Measurements from ENCODE around the gene NDUFV1. TPM values are rescaled to one million over a fixed set of nuclear protein-coding genes. Genes with fewer than 3 reads are reported as not detected.
A peak's percentile ranks its signal among the peaks of the same experiment; 100 is the strongest.

NDUFV1 gene
- total and polyA plus RNA-seq, 2 of the 4 experiments (the other 2 are of a cell fraction): 120 to 133 TPM

DNA sequence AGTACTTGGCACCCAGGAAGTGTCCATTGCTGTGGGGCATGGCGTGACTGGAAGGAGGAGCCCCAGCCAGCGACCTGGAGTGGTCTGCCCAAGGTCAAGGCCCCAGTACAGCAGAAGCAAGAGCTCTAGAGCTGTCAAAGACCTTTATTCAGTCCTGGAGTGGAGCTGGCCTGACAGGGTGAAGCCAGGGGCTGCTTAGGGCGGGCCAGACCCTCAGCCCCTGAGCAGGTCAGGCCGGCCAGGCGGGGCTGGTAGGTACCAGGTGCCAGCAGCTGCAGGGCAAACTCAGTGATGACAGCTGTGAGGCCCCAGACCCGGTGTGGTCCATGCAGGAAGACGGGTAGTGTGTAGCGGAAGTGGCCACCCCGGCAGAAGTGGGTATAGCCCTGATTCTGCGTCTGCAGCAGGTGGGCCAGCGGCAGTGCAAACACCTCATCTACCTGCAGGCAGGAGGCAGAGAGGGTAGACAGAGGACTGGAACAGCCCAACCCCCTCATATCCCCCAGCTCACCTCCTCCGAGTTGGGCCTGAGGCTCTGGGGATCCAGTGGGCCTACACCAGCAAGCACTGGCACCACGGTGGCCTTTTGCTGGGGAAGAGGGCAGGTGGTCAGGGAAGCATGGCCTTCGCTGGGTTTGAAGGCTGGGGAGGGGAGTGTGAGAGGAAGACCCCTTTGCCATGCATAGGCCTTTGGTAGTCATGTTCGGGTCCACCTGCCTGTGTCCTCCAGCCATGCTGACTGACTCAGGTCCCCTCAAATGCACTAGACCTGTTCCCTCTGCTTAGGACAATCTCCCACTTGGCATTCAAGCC lies 21.3 kb downstream of the NDUFV1 start:
- Histone ChIP-seq H4K91ac (ENCODE audit: insufficient read depth, low read depth, low read length) (no peak overlapping the region), H3K27me3 (ENCODE audit: control insufficient read depth, insufficient read depth, low read length) (no peaks in the 10 kb centered on the region), H3K4me3 (ENCODE audit: insufficient read depth, low read depth, low read length) (no peak overlapping the region), H3K9ac (ENCODE audit: low read depth, low read length) (no peak overlapping the region), H2AK5ac (ENCODE audit: low read depth, low read length) (peak overlapping the region; percentile 39; the same call in 1 of the 2 replicates), H3K79me1 (ENCODE audit: low read depth in 1 of 2, low read length in 2 of 2) (no peaks in the 10 kb centered on the region), H2AFZ (replicated peaks; ENCODE audit: low read length, poor library complexity) (no peak overlapping the region), H4K5ac (ENCODE audit: low read depth, low read length) (no peak overlapping the region), H2BK15ac (ENCODE audit: low read depth, low read length) (no peak overlapping the region), H3K18ac (ENCODE audit: low read depth, low read length) (no peak overlapping the region), H4K20me1 (ENCODE audit: insufficient read depth, low read length) (no peaks in the 10 kb centered on the region), H3K4me2 (ENCODE audit: low read depth, low read length) (no peak overlapping the region), H3K56ac (ENCODE audit: extremely low read depth, insufficient read depth, low read length) (no peak overlapping the region), H3K9me3 (ENCODE audit: control insufficient read depth, insufficient read depth, low read length) (no peaks in the 10 kb centered on the region), H3K23ac (ENCODE audit: low read depth, low read length) (no peak overlapping the region), H2BK20ac (ENCODE audit: low read depth, low read length) (no peak overlapping the region), H3K4me1 (ENCODE audit: control insufficient read depth, insufficient read depth, low read length) (0 out of 2 replicates have a peak, but pooled peaks cover 3% of the 10 kb centered on the region), H3K4ac (ENCODE audit: low read depth, low read length) (no peak overlapping the region), H3K14ac (replicated peaks; ENCODE audit: low read depth, low read length) (no peak overlapping the region), H2BK120ac (ENCODE audit: low read depth, low read length) (no peak overlapping the region), H4K8ac (ENCODE audit: low read depth in 2 of 2, low read length in 2 of 2) (no peak overlapping the region), H2AK9ac (replicated peaks; ENCODE audit: low read depth, low read length, poor library complexity) (peak overlapping the region; percentile 78), H3K27ac (ENCODE audit: insufficient read depth, low read length) (no peak overlapping the region), H2BK5ac (ENCODE audit: low read depth, low read length, poor library complexity, severe bottlenecking) (no peak overlapping the region), H3K9me1 (ENCODE audit: insufficient read depth, low read length) (peaks cover 4% of the 10 kb centered on the region; the same call in 1 of the 2 replicates), H3K36me3 (ENCODE audit: control insufficient read depth, insufficient read depth, low read length) (no peaks in the 10 kb centered on the region)
- TF ChIP-seq RCOR1 (IDR thresholded peaks at IDR 0.05; ENCODE audit: insufficient replicate concordance, low read length) (no peak), SMC3 (IDR thresholded peaks at IDR 0.05; ENCODE audit: low read depth, low read length) (no peak), CHD1 (IDR thresholded peaks at IDR 0.05; ENCODE audit: low read depth, low read length) (no peak), MXI1 (IDR thresholded peaks at IDR 0.05; ENCODE audit: borderline replicate concordance, low read depth, low read length) (no peak), RAD21 (IDR thresholded peaks at IDR 0.05; ENCODE audit: low read length) (no peak), MAFK (IDR thresholded peaks at IDR 0.05; ENCODE audit: low read depth, low read length) (no peak), POLR2A (IDR thresholded peaks at IDR 0.05; ENCODE audit: low read depth, low read length) (no peak), RFX5 (IDR thresholded peaks at IDR 0.05; ENCODE audit: low read depth, low read length) (no peak), BHLHE40 (IDR thresholded peaks at IDR 0.05; ENCODE audit: low read depth, low read length) (no peak), CEBPB (IDR thresholded peaks at IDR 0.05; ENCODE audit: low read depth, low read length) (no peak), MAZ (IDR thresholded peaks at IDR 0.05; ENCODE audit: borderline replicate concordance, low read depth, low read length) (no peak)
- TF ChIP-seq, protein P1, sequence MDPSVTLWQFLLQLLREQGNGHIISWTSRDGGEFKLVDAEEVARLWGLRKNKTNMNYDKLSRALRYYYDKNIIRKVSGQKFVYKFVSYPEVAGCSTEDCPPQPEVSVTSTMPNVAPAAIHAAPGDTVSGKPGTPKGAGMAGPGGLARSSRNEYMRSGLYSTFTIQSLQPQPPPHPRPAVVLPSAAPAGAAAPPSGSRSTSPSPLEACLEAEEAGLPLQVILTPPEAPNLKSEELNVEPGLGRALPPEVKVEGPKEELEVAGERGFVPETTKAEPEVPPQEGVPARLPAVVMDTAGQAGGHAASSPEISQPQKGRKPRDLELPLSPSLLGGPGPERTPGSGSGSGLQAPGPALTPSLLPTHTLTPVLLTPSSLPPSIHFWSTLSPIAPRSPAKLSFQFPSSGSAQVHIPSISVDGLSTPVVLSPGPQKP (IDR thresholded peaks at IDR 0.05; ENCODE audit: borderline replicate concordance, low read depth, low read length): no peak
- TF ChIP-seq, protein P2, sequence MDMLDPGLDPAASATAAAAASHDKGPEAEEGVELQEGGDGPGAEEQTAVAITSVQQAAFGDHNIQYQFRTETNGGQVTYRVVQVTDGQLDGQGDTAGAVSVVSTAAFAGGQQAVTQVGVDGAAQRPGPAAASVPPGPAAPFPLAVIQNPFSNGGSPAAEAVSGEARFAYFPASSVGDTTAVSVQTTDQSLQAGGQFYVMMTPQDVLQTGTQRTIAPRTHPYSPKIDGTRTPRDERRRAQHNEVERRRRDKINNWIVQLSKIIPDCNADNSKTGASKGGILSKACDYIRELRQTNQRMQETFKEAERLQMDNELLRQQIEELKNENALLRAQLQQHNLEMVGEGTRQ (IDR thresholded peaks at IDR 0.05; ENCODE audit: low read depth, low read length): no peak
- CTCF ChIA-PET: interaction anchor here (1.2 kb wide), 1 partner anchor 9 kb away, joined by 3 read pairs; no protein-coding TSS in a partner anchor
- ATAC-seq (ENCODE audit: low read depth): no peak
- dilution Hi-C loops (cut with HindIII; ENCODE audit: low sequenced_read_pairs, unreplicated experiment) (no loop called here), in situ Hi-C loops (cut with MboI; ENCODE audit: low sequenced_read_pairs) (no loop called here), intact Hi-C loops (cut with micrococcal nuclease) (no loop called here)
- POLR2A ChIA-PET (ENCODE audit: unreplicated experiment): no interaction called here
- BruUV-seq (replicated peaks): no TSS peak
- WGBS, 2 experiments (ENCODE audit: extremely low coverage in 2 of 2, insufficient read length in 1 of 2): 91% methylated on average over 7 of the region's 15 CpGs; no CpG with 5 or more reads in 1 of the 2 experiments
- no peak for DNase-seq
